ENCODE data around the gene CDKAL1.

The CDKAL1 gene

GRCh38 chr6:20893412-20893811 lies 359.2 kb downstream of the CDKAL1 start:
- no peak overlapping the region for H3K9ac ChIP-seq (ENCODE audit: low read depth, low read length, poor library complexity, severe bottlenecking)
- no peaks in the 10 kb centered on the region for H3K9me3 ChIP-seq (ENCODE audit: insufficient read depth, low read depth, low read length)
- H3K27me3 ChIP-seq (ENCODE audit: insufficient read depth, low read length, poor library complexity, severe bottlenecking) = no peaks in the 10 kb centered on the region
- H3K4me2 ChIP-seq (ENCODE audit: low read depth, low read length, poor library complexity, severe bottlenecking) = no peak overlapping the region
- no peak for TF ChIP-seq CTCF (conservative IDR thresholded peaks at IDR 0.05; ENCODE audit: low read length)
- no peak for TF ChIP-seq EZH2phosphoT487 (IDR thresholded peaks at IDR 0.05; ENCODE audit: borderline replicate concordance)
- no peaks in the 10 kb centered on the region for H4K20me1 ChIP-seq (ENCODE audit: insufficient read depth, low read length, poor library complexity, severe bottlenecking)
- no peak overlapping the region for H3K4me3 ChIP-seq (ENCODE audit: low read length, poor library complexity, severe bottlenecking)
- H3K36me3 ChIP-seq (ENCODE audit: insufficient read depth, low read length) = peaks cover 5% of the 10 kb centered on the region; the same call in 1 of the 2 replicates
- no peak overlapping the region for H2AFZ ChIP-seq (ENCODE audit: low read length)
- no peaks in the 10 kb centered on the region for H3F3A ChIP-seq (ENCODE audit: low read depth)
- no peaks in the 10 kb centered on the region for H3K4me1 ChIP-seq (ENCODE audit: insufficient read depth, low read length, poor library complexity, severe bottlenecking)
- 0 out of 2 replicates have a peak, but pooled peaks cover 3% of the 10 kb centered on the region for H3K79me2 ChIP-seq (ENCODE audit: insufficient read depth, low read length)
- no peaks in the 10 kb centered on the region for H3K9me2 ChIP-seq (replicated peaks; ENCODE audit: low read depth, low read length)

- Histone ChIP-seq H3K36me3 (ENCODE audit: insufficient read depth, low read length) (peaks cover 3% of the 10 kb centered on the region; the same call in 1 of the 2 replicates), H3K9me3 (ENCODE audit: insufficient read depth, low read depth, low read length) (no peaks in the 10 kb centered on the region; the same call in 1 of the 2 replicates), H4K20me1 (ENCODE audit: insufficient read depth, low read length, poor library complexity, severe bottlenecking) (no peaks in the 10 kb centered on the region), H3K4me2 (ENCODE audit: low read depth, low read length, poor library complexity, severe bottlenecking) (no peak overlapping the region), H3K4me1 (ENCODE audit: insufficient read depth, low read length, poor library complexity, severe bottlenecking) (no peaks in the 10 kb centered on the region), H3K27me3 (ENCODE audit: insufficient read depth, low read length, poor library complexity, severe bottlenecking) (no peaks in the 10 kb centered on the region), H3F3A (ENCODE audit: low read depth) (no peaks in the 10 kb centered on the region), H3K9ac (ENCODE audit: low read depth, low read length, poor library complexity, severe bottlenecking) (no peak overlapping the region), H3K4me3 (ENCODE audit: low read length, poor library complexity, severe bottlenecking) (no peak overlapping the region), H2AFZ (ENCODE audit: low read length) (no peak overlapping the region), H3K9me2 (replicated peaks; ENCODE audit: low read depth, low read length) (no peaks in the 10 kb centered on the region), H3K79me2 (ENCODE audit: insufficient read depth, low read length) (no peaks in the 10 kb centered on the region)
- TF ChIP-seq CTCF (conservative IDR thresholded peaks at IDR 0.05; ENCODE audit: low read length) (no peak), EZH2phosphoT487 (IDR thresholded peaks at IDR 0.05; ENCODE audit: borderline replicate concordance) (no peak)
Observed at GRCh38 chr6:20900389-20901160, 366.3 kb downstream of the CDKAL1 start.

GRCh38 chr6:20905377-20905776 lies 371.1 kb downstream of the CDKAL1 start:
- TF ChIP-seq EZH2phosphoT487 (IDR thresholded peaks at IDR 0.05; ENCODE audit: borderline replicate concordance) (no peak), CTCF (conservative IDR thresholded peaks at IDR 0.05; ENCODE audit: low read length) (no peak)
- Histone ChIP-seq H3K9me3 (ENCODE audit: insufficient read depth, low read depth, low read length) (no peaks in the 10 kb centered on the region; the same call in 1 of the 2 replicates), H3K4me2 (ENCODE audit: low read depth, low read length, poor library complexity, severe bottlenecking) (no peak overlapping the region), H3K36me3 (ENCODE audit: insufficient read depth, low read length) (no peaks in the 10 kb centered on the region; the same call in 1 of the 2 replicates), H3K4me3 (ENCODE audit: low read length, poor library complexity, severe bottlenecking) (no peak overlapping the region), H3K79me2 (ENCODE audit: insufficient read depth, low read length) (no peaks in the 10 kb centered on the region), H3K4me1 (ENCODE audit: insufficient read depth, low read length, poor library complexity, severe bottlenecking) (no peaks in the 10 kb centered on the region), H3K9ac (ENCODE audit: low read depth, low read length, poor library complexity, severe bottlenecking) (no peak overlapping the region), H3F3A (ENCODE audit: low read depth) (no peaks in the 10 kb centered on the region), H3K9me2 (replicated peaks; ENCODE audit: low read depth, low read length) (no peaks in the 10 kb centered on the region), H4K20me1 (ENCODE audit: insufficient read depth, low read length, poor library complexity, severe bottlenecking) (no peaks in the 10 kb centered on the region), H3K27me3 (ENCODE audit: insufficient read depth, low read length, poor library complexity, severe bottlenecking) (no peaks in the 10 kb centered on the region), H2AFZ (ENCODE audit: low read length) (no peak overlapping the region)
